NCI-H446 treated with DMSO at 0.1 percent for 48 hours (cell line): ENCODE measurements around the gene GIMAP8.
"Not testable (repeated sequence)": the region's sequence is repeated elsewhere in the genome, so short reads cannot be mapped to it uniquely, and the experiment has no call there.

Experiments
- DNase-seq: peaks from one replicate; lab custom pipeline; 2025; lab: John Stamatoyannopoulos, UW

The GIMAP8 gene

DNA sequence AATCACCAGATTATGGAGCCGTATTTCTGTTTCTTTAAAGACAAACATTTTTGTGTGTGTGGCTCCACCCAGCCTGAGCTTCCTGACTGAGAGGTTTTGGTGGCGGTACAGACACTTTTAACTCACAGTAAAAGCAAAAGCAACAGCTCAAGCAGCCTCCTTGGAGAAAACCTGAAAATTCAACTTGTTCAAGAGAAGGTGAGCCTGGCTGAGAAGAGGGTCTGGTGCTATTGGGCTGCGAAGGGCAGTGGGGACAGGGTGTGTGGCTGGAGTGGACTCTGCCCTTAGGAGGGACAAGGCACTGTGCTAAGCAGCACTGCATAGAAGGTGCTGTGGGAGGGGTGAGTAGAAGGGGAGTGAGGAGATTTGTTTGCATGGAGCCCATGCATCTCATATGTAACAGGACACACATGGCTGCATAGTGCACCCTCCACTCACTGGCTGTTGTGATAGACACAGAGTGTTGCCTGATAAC is 64.4 kb downstream of the GIMAP8 start, which contains the start of gene GIMAP7:
TSS of gene GIMAP7 (plus strand) at position 125 of the 475 bp plus-strand sequence. CDS start 5,103 bp downstream, outside the sequence.
- no peak for DNase-seq

DNA sequence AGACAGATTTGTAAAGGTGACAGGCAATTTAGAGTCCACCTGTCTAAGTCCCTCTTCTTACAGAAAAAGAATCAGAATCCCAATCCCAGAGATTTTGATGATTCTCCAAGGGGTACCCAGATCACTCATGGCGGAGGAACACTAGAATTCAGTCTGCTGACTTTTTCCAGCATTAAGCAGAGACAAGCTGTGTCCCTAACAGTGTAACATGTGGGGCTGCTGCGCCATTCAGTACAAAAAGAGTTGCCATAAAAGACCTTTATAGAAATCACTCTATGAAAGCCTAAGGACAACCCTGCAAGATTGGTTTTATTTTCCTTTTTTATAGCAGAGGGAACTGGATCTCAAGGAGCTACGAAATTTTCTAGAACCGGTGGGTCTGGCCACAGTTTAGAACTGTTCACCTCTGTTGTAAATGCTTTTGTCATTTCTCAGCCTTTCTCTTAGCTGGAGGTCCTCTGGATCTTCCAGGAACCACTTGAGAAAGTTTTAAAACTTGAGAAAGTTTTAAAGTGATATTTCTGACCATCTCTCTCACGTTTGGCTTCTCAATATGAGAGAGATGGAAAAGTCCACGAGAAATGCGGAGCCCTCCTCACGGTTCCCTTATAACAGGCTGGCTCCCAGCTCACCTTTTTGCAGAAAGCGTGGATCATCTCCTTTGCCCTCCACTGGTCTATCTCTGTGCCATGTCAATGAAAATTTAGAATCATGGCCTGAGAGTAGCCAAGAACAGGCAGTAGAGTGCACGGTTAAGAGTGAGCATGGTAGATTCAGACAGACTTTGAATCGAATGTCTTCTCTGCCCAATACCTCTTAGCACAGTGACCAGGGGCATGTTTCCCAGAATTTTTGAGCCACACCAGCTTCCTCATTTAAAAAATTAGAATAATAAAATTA is 65.1 kb downstream of the GIMAP8 start:
- DNase-seq = no peak

DNA sequence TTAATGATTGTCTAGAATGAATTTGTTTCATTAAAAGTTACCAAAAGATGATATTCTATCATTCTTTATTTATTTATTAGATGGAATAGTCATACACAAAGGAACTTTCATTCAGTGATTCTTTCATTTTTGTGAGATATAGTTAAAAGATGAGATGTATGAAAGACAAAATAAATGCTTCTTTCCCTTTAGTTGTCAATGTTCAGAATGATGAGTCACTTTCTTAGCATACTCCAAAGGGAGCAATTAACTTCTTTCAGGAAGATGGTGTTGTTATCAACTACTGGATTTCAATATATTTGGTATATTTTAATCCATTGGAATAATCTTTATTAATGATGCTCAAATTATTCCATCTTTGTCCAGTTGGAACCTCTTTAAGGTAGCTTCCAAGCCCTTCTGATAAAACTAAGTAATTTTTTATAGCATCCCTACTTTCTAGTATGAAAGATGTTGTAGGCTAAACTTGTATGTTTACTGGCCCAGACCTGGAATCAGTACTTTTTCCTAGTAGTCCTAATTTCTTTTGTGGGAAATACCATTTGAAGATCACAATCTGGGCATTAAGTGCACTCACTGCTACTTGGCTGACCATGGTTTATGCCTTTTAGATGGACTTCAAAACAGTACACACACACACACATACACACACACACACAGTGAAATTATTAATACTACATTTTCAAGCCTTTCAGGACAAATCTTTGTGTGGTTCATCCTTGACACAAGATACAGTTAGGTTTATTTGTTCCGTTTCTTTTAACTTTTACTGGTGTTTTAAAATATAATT is 66.7 kb downstream of the GIMAP8 start:
- no peak for DNase-seq

DNA sequence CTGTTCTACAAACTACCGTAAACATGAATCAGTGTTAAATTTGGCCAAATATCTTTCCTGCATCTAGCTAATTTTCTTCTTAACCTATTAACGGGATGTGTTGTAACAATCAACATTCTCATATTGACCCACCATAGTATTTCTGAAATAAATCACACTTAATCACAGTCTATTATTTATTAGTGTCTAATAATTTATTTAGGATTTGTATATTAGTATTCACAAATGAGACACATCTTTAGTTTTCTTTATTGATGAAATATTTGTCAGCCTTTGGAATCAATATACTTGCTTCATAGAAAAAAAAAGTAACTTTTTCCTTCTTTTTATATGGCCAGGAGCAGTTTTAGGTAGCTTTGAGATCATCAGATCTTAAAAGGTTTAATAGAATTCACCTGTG is 68.9 kb downstream of the GIMAP8 start:
- no peak for DNase-seq

DNA sequence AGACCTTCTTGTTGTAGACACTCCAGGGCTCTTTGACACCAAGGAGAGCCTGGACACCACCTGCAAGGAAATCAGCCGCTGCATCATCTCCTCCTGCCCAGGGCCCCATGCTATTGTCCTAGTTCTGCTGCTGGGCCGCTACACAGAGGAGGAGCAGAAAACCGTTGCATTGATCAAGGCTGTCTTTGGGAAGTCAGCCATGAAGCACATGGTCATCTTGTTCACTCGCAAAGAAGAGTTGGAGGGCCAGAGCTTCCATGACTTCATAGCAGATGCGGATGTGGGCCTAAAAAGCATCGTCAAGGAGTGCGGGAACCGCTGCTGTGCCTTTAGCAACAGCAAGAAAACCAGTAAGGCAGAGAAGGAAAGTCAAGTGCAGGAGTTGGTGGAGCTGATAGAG is 69.7 kb downstream of the GIMAP8 start:
- DNase-seq = no peak

DNA sequence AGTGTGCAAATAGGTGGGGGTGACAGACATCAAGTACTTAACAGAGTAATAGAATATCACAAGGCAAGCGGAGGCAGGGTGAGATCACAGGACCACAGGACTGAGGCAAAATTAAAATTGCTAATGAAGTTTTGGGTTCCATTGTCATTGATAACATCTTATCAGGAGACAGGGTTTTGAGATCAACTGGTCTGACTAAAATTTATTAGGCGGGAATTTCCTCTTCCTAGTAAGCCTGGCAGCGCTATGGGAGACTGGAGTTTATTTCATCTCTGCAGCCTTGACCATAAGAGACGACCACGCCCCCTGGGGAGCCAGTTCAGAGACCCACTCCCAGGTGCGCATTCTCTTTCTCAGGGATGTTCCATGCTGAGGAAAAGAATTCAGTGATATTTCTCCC is 72.5 kb downstream of the GIMAP8 start:
- not testable (repeated sequence) for DNase-seq

DNA sequence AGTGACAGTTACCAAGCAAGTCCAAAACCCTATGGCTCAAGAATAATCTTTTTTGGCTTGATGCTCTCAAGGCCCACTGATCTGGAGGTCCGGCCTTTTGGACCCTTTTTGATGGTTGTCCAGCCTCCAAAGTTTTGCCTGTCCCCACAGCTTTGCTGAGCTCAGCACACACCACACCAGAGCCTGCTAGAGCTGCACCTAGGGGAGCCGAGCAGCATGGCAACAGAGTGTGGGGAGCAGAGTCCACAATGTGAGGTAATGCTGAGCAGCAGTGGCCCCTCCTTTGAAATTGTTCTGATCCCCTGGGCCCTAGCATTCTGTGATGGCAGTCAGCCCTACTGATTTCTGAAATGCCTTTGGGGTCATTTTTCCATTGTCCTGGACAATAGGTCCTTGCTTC is 73.6 kb downstream of the GIMAP8 start:
- no peak for DNase-seq
